Neuronal stem cell (in vitro differentiated cells): Measurements from ENCODE around the gene SPRING1.

Experiments
- DNase-seq: peaks from one replicate; pipeline ENCODE4 v3.0.0-alpha.2; 2013; ENCODE audit warnings: low spot score
- H2AFZ ChIP-seq: one replicate; pipeline ENCODE4 v1.6.1; 2013; ENCODE audit warnings: mild to moderate bottlenecking, low read length, inconsistent platforms
- H2AK5ac ChIP-seq: 2 replicates; pipeline ENCODE4 v1.6.1; 2013; ENCODE audit warnings: low read depth, mild to moderate bottlenecking, inconsistent platforms, low read length, moderate library complexity, mixed read lengths
- H2BK120ac ChIP-seq: 2 replicates; pipeline ENCODE4 v1.6.1; 2013; ENCODE audit warnings: low read depth, mild to moderate bottlenecking, inconsistent platforms, low read length, moderate library complexity, mixed read lengths
- H2BK12ac ChIP-seq: one replicate; pipeline ENCODE4 v1.6.1; 2013; ENCODE audit warnings: low read length, inconsistent platforms
- H2BK15ac ChIP-seq: 2 replicates; pipeline ENCODE4 v1.6.1; 2013; ENCODE audit warnings: mild to moderate bottlenecking, low read length, inconsistent platforms, mixed read lengths
- H2BK5ac ChIP-seq: one replicate; pipeline ENCODE4 v1.6.1; 2013; ENCODE audit warnings: inconsistent platforms, mild to moderate bottlenecking, low read length, moderate library complexity
- H3K14ac ChIP-seq: one replicate; pipeline ENCODE4 v1.6.1; 2013; ENCODE audit warnings: low read length, inconsistent platforms
- H3K18ac ChIP-seq: 2 replicates; pipeline ENCODE4 v1.6.1; 2013; ENCODE audit warnings: low read length, inconsistent platforms
- H3K23ac ChIP-seq: 2 replicates; pipeline ENCODE4 v1.6.1; 2013; ENCODE audit warnings: low read depth, mild to moderate bottlenecking, mixed read lengths, low read length, inconsistent platforms; ENCODE audit not compliant: poor library complexity
- H3K27ac ChIP-seq: replicated peaks from 3 replicates; pipeline ENCODE4 v1.5.1; 2013; ENCODE audit warnings: low read length, inconsistent platforms
- H3K27me3 ChIP-seq, 3 experiments: 2 replicates each; pipeline ENCODE4 v1.6.1; 2013; ENCODE audit warnings: low read length in 3 of 3, mild to moderate bottlenecking in 2 of 3, inconsistent platforms in 1 of 3, low read depth in 1 of 3, mixed read lengths in 1 of 3, moderate library complexity in 1 of 3; ENCODE audit not compliant: control insufficient read depth in 3 of 3, insufficient read depth in 3 of 3
- H3K36me3 ChIP-seq, 2 donors: replicated peaks in 1 of 2; 2 replicates each; pipeline ENCODE4 v1.6.1; 2013; ENCODE audit warnings: low read length in 2 of 2; ENCODE audit not compliant: control insufficient read depth in 2 of 2, insufficient read depth in 2 of 2
- H3K4ac ChIP-seq: 2 replicates; pipeline ENCODE4 v1.6.1; 2013; ENCODE audit warnings: inconsistent platforms, mild to moderate bottlenecking, low read length, moderate library complexity
- H3K4me1 ChIP-seq, 2 donors: 1 replicate in 1 of 2; 2 replicates in 1 of 2; pipeline ENCODE4 v1.6.1; 2013; ENCODE audit warnings: low read length in 2 of 2, low read depth in 1 of 2; ENCODE audit not compliant: control insufficient read depth in 2 of 2, insufficient read depth in 1 of 2
- H3K4me2 ChIP-seq: one replicate; pipeline ENCODE4 v1.6.1; 2013; ENCODE audit warnings: mild to moderate bottlenecking, low read length, inconsistent platforms; ENCODE audit not compliant: insufficient read depth, poor library complexity, severe bottlenecking
- H3K4me3 ChIP-seq, 2 donors: 2 replicates each; pipeline ENCODE4 v1.5.1; 2013; ENCODE audit warnings: low read length in 2 of 2, mild to moderate bottlenecking in 2 of 2, inconsistent platforms in 1 of 2, moderate library complexity in 1 of 2
- H3K79me1 ChIP-seq: one replicate; pipeline ENCODE4 v1.6.1; 2013; ENCODE audit warnings: low read depth, mild to moderate bottlenecking, inconsistent platforms, low read length, moderate library complexity
- H3K9ac ChIP-seq: one replicate; pipeline ENCODE4 v1.6.1; 2013; ENCODE audit warnings: mild to moderate bottlenecking, low read depth, low read length, inconsistent platforms; ENCODE audit not compliant: poor library complexity
- H3K9me3 ChIP-seq, 2 donors: replicated peaks in 1 of 2; 2 replicates each; pipeline versions ENCODE3 to v1.6.1; 2013; ENCODE audit warnings: low read length in 2 of 2, mild to moderate bottlenecking in 2 of 2, inconsistent platforms in 1 of 2, low read depth in 1 of 2, mixed read lengths in 1 of 2, moderate library complexity in 1 of 2; ENCODE audit not compliant: control insufficient read depth in 2 of 2, insufficient read depth in 1 of 2
- H4K8ac ChIP-seq: one replicate; pipeline ENCODE4 v1.6.1; 2013; ENCODE audit warnings: low read depth, mild to moderate bottlenecking, inconsistent platforms, low read length, moderate library complexity
- H4K91ac ChIP-seq: one replicate; pipeline ENCODE4 v1.6.1; 2013; ENCODE audit warnings: low read length, low read depth, mild to moderate bottlenecking, inconsistent platforms; ENCODE audit not compliant: poor library complexity
- WGBS, 2 donors: extraction: QIAGEN DNeasy Blood & Tissue Kit; methylation state at CpG; one replicate each; pipeline ENCODE4 v1.1.7; 2013; ENCODE audit warnings: missing lambda C conversion rate in 2 of 2, mixed read lengths in 1 of 2; ENCODE audit not compliant: insufficient read length in 2 of 2, insufficient replicate concordance in 1 of 2; ENCODE audit errors: extremely low coverage in 2 of 2; 5-methylcytosine and 5-hydroxymethylcytosine counted together

Gene SPRING1

GRCh38 chr12:116697305-116697704 is 40.6 kb downstream of the SPRING1 start:
- no peak overlapping the region for H4K91ac ChIP-seq
- no CpG with 5 or more reads among the region's 7 CpGs for WGBS, 2 donors

GRCh38 chr12:116695464-116695725 is 42.5 kb downstream of the SPRING1 start:
- Histone ChIP-seq H3K9ac (no peak overlapping the region), H3K27ac (no peak overlapping the region), H2AK5ac (no peak overlapping the region), H3K4me3 (no peak overlapping the region), H2BK120ac (no peak overlapping the region), H3K14ac (no peak overlapping the region), H2BK15ac (no peak overlapping the region), H3K4ac (no peak overlapping the region), H2BK5ac (no peak overlapping the region), H4K91ac (no peak overlapping the region), H3K4me1 (peaks cover 6 to 11% of the 10 kb centered on the region in 2 donors), H2AFZ (no peak overlapping the region), H3K36me3 (no peaks in the 10 kb centered on the region), H3K23ac (no peak overlapping the region), H3K27me3 (peaks cover 0 to 84% (median 12%) of the 10 kb centered on the region in 3 experiments), H2BK12ac (no peak overlapping the region), H4K8ac (no peak overlapping the region), H3K9me3 (peaks cover 4% of the 10 kb centered on the region in 2 donors), H3K18ac (no peak overlapping the region), H3K79me1 (no peaks in the 10 kb centered on the region), H3K4me2 (no peak overlapping the region)
- DNase-seq: no peak
- no CpG with 5 or more reads among the region's 3 CpGs for WGBS, 2 donors

More at GRCh38 chr12:116697305-116697704, 40.6 kb downstream of the SPRING1 start:
- H3K27ac ChIP-seq: no peak overlapping the region
- H3K4ac ChIP-seq: no peak overlapping the region
- H3K4me2 ChIP-seq: no peak overlapping the region
- H3K9ac ChIP-seq: no peak overlapping the region
- DNase-seq: no peak
- H3K36me3 ChIP-seq: no peaks in the 10 kb centered on the region
- no peak overlapping the region for H3K14ac ChIP-seq
- H2BK120ac ChIP-seq: no peak overlapping the region
- H2BK12ac ChIP-seq: no peak overlapping the region
- H2BK15ac ChIP-seq: no peak overlapping the region
- no peak overlapping the region for H3K23ac ChIP-seq
- no peak overlapping the region for H2BK5ac ChIP-seq
- H3K18ac ChIP-seq: no peak overlapping the region
- no peak overlapping the region for H4K8ac ChIP-seq
- no peak overlapping the region for H3K4me3 ChIP-seq
- H2AFZ ChIP-seq: no peak overlapping the region
- no peak overlapping the region for H2AK5ac ChIP-seq
- peaks cover 0 to 68% (median 12%) of the 10 kb centered on the region in 3 experiments for H3K27me3 ChIP-seq
- H3K79me1 ChIP-seq: no peaks in the 10 kb centered on the region
- H3K9me3 ChIP-seq: peaks cover 4% of the 10 kb centered on the region in 2 donors
- H3K4me1 ChIP-seq: peaks cover 6 to 10% of the 10 kb centered on the region in 2 donors

GRCh38 chr12:116694653-116695463 is 43.0 kb downstream of the SPRING1 start:
- Histone ChIP-seq H4K91ac (no peak overlapping the region), H3K9me3 (peaks cover 4% of the 10 kb centered on the region in 2 donors), H3K4ac (no peak overlapping the region), H3K18ac (no peak overlapping the region), H3K27ac (no peak overlapping the region), H3K36me3 (no peaks in the 10 kb centered on the region), H2AFZ (no peak overlapping the region), H3K4me3 (no peak overlapping the region), H3K27me3 (peaks cover 0 to 83% (median 12%) of the 10 kb centered on the region in 3 experiments), H2BK12ac (no peak overlapping the region), H3K4me2 (no peak overlapping the region), H3K14ac (no peak overlapping the region), H3K4me1 (peaks cover 6 to 14% of the 10 kb centered on the region in 2 donors), H2BK120ac (no peak overlapping the region), H3K23ac (no peak overlapping the region), H2BK5ac (no peak overlapping the region), H2AK5ac (peak overlapping the region; percentile 8), H2BK15ac (no peak overlapping the region), H3K79me1 (no peaks in the 10 kb centered on the region), H4K8ac (no peak overlapping the region), H3K9ac (no peak overlapping the region)
- DNase-seq: no peak
- no CpG with 5 or more reads among the region's 22 CpGs for WGBS, 2 donors

GRCh38 chr12:116693286-116694227 is 44.3 kb downstream of the SPRING1 start:
- H2AFZ ChIP-seq: peak overlapping the region; percentile 60
- peak overlapping the region; percentile 41 for H2AK5ac ChIP-seq
- no peaks in the 10 kb centered on the region for H3K36me3 ChIP-seq
- no CpG with 5 or more reads among the region's 34 CpGs for WGBS, 2 donors
- H3K9me3 ChIP-seq: peaks cover 4% of the 10 kb centered on the region in 2 donors
- no peak overlapping the region for H3K4ac ChIP-seq
- H2BK15ac ChIP-seq: peak overlapping the region; percentile 28
- H3K14ac ChIP-seq: no peak overlapping the region
- peaks cover 6 to 14% of the 10 kb centered on the region in 2 donors for H3K4me1 ChIP-seq
- H3K79me1 ChIP-seq: no peaks in the 10 kb centered on the region
- H4K8ac ChIP-seq: no peak overlapping the region
- peak overlapping the region in 1 of 2 donors; percentile 19 for H3K4me3 ChIP-seq
- peaks cover 0 to 77% (median 12%) of the 10 kb centered on the region in 3 experiments for H3K27me3 ChIP-seq
- H4K91ac ChIP-seq: no peak overlapping the region
- no peak for DNase-seq
- H3K27ac ChIP-seq: no peak overlapping the region
- no peak overlapping the region for H2BK120ac ChIP-seq
- no peak overlapping the region for H2BK12ac ChIP-seq
- peak overlapping the region; percentile 77 for H3K18ac ChIP-seq
- peak overlapping the region; percentile 65 for H3K4me2 ChIP-seq
- H2BK5ac ChIP-seq: no peak overlapping the region
- no peak overlapping the region for H3K9ac ChIP-seq
- H3K23ac ChIP-seq: no peak overlapping the region
